Raji (cell line): Measurements from ENCODE around the gene MYBL2.

ENCODE experiments used
- POLR2A ChIP-seq: IDR thresholded peaks from 2 replicates; pipeline ENCODE4 v1.6.1; 2011; ENCODE audit warnings: low read depth, low read length, control low read depth; ENCODE audit not compliant: insufficient read depth

MYBL2 gene

DNA sequence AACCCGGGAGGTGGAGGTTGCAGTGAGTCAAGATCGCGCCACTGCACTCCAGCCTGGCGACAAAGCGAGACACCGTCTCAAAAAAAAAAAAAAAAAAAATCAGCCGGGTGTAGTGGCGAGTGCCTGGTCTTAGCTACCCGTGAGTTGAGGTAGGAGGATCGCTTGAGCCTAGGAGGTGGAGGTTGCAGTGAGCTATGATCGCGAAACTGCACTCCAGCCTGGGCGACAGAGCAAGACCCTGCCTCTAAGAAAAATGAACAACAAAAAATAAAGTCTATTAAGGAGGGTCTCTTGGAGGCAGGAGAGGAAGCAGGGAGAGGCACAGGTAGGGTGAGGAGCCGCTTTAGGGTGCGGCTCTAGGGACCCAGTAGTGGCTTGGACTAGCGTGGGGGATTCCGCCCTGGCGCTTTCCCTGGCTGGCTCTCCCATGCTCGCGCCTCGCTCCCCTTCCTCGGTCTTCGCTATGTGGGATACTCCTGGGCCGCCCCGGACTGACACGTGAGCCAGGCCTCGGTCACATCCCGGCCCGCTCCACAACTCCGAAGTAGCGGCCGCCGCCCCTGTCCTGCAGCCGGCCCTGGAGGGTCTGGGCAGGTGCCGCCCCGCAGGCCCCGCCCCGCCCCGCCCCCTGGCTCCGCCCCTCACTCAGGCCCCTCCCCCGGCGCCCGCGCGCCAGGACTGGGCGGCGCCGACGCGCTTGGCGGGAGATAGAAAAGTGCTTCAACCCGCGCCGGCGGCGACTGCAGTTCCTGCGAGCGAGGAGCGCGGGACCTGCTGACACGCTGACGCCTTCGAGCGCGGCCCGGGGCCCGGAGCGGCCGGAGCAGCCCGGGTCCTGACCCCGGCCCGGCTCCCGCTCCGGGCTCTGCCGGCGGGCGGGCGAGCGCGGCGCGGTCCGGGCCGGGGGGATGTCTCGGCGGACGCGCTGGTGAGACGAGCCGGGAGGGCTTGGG, at the start of gene MYBL2:
MYBL2 (plus strand) TSS at position 739 of the 953 bp plus-strand sequence; CDS start at position 909, 170 bp downstream.
- peak; percentile 80 for TF ChIP-seq POLR2A

DNA sequence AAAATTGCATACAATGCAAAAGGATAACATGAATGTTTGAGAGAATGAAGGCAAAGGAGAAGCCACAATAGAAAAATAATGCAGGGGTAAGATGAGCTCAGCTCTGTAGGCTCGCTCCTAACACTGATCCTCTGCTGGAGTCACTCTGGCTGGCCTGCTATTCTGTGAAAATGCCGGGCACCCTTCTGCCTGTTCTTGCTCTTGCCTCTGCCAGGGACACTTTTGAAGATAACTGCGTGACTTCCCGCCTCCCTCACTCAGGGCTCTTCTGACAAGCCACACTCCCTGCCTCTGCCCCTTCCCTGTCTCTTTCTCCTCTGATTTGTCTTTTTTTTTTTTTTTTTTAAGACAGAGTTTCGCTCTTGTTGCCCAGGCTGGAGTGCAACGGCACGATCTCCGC, 35.3 kb upstream of the MYBL2 start:
- no peak for TF ChIP-seq POLR2A

DNA sequence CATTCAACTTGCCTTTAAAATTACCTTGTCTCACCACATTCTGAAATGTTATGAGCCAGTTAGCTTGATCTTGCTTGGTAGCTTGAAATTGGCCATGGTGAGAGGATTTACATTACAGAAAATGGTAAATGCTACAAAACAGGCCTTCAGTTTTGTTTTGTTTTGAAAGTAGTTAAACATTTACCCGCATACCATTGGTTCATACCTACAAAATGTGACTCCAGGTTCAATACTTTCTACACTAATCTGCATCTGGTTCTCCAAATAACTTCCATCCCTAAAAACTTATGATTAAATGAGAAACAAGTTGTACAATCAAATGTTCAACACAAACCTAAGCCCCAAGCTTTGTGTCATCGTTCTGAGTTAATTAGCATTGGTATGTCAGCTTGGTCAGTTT, 30.5 kb upstream of the MYBL2 start:
- no peak for TF ChIP-seq POLR2A

DNA sequence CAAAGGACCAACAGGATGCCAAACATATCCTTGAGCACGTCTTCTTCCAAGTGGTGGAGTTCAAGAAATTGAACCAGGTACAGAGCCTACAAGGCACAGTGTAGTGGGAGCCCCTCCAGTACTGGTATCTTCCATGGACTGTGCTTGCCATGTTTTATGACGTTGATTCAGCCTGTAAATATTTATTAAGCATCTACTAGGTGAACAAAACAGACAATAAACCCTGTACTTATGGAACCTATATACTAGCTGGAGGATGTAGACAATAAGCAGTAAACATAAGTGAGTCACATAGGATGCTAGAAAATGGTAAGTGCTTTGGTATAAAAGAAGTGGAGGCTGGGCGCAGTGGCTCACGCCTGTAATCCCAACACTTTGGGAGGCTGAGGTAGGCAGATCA, 24.4 kb upstream of the MYBL2 start:
- TF ChIP-seq POLR2A: no peak

DNA sequence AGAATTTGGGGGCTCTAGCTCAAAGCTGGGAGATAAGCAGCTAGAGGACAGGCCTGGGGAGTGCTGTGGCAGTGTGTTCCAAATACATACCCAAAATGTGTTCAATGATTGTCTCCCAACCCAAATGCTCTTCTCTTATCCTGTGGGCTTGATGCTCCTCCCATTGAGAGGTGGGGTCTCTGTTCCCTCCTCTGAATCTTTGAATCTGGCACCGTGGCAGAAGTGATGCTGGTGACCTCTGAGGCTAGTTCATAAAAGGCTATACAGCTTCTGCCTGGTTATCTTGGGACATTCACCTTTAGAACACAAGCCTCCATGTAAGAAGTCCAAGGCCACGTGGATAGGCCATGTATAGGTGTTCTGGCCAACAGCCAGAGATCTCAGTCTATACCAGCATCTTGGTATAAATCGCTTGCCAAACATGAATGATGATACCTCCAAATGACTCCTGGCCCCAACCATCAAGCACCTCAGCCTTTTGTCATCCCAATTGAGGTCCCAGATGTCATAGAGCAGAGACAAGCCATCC, 15.9 kb upstream of the MYBL2 start:
- TF ChIP-seq POLR2A: no peak

DNA sequence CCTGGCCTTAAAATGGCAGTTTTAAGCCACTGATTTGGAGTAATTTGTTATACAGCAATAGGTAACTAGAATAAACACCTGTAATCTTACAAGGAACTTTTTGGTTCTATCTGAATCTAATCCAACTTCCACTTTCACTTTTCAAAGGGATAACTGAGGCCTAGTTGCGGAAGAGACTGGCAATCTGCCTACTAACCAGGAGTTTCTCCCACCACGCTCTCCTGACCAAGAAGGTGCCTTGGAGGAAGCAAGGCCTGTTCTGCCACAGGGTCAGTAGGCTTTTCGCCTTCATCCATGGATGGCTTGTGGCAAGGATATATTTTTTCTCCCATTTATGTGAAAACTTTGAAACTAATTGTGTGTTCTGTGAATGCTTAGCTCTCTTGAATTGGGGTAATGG, 12.9 kb upstream of the MYBL2 start:
- no peak for TF ChIP-seq POLR2A

DNA sequence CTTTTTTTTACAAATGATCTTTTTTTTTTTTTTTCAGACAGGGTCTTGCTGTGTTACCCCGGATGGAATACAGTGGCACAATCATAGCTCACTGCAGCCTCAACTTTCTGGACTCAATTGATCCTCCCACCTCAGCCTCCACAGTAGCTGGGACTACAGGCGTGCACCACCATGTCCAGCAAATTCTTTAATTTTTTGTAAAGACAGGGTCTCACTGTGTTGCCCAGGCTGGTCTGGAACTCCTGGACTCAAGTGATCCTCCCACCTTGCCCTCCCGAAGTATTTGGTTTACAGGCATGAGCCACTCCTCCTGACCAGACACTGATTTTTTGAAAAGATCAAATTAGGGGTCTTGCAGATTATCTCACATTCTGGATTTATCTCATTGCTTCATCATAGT, 11.0 kb upstream of the MYBL2 start:
- no peak for TF ChIP-seq POLR2A

DNA sequence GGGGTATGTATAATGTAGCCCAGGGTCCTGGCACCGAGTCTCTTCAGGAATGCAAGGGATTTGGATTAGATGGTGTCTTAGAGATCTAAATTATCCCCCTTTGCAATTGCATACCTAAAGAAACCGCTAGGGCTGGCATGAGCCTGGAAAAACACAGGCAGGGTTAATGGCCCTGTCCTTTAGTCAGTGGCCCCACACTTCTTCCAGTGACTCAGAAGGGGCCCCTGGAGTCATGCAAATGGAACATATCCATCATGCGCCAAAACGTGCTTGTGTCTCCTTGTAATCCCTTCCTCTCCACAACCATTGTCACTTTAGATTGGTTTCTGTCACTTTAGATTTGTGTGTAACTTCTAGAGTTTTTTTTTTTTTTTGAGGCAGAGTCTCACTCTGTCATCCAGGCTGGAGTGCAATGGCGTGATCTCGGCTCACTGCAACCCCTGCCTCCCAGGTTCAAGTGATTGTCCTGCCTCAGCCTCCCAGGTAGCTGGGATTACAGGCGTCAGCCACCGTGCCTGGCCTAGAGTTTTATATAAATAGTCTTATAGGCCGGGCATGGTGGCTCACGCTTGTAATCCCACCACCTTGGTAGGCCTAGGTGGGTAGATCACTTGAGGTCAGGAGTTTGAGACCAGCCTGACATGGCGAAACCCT, 8.7 kb upstream of the MYBL2 start:
- no peak for TF ChIP-seq POLR2A

DNA sequence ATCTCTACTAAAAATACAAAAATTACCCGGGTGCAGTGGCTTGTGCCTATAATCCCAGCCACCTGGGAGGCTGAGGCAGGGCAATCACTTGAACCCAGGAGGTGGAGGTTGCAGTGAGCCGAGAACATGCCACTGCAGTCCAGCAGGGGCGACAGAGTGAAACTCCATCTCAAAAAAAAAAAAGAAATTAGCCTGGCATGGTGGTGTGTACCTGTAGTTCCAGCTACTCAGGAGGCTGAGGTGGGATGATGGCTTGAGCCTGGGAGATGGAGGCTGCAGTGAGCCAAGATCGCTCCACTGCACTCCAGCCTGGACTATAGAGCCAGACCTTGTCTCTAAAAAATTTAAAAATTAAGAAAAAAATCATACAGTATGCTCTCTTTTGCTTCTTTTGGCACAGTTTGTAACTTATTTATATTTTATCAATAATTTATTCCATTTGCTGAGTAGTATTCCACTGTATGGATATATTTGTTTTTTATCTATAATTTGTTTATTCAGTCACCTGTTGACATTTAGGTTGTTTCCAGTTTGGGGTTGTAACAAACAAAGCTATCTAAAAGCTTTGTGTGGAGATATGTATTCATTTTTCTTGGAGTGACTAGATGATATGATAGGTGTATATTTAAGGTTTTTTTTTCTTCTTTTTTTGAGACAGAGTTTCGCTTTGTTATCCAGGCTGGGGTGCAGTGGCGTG, 8.0 kb upstream of the MYBL2 start:
- no peak for TF ChIP-seq POLR2A

DNA sequence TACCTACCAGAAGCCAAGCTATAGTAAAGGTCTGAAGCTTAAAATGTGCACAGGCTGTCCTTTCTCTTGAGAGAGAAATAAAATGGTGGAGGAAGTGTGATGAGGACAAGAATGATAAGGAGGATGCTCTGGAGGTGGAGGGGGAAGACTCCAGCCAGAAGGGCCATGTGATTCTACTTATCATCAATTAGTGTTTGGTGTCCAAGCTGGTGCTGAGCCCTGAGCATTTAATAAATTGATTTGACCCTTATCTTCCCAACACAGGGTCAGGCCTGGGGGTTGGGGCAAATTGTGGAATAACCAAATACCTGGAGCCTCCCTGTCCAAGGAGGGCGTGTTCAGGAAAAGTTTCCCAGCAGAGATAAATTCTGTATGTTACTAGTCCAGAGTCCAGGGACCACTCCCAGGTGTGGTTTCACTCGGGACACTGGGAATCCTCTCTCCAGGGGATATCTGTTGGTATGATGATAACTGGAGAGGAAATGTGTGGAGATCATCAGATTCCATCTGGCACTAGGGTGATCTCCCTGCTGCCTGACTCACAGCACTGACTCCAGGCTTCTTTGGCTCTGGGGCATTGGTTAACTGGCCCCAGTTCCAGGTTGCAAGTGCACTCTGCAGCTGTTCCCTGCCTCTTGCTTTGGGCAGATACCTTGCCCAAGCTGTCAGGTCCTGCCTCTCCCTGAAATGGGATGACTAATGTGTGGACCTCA, 3.8 kb upstream of the MYBL2 start:
- TF ChIP-seq POLR2A: no peak

DNA sequence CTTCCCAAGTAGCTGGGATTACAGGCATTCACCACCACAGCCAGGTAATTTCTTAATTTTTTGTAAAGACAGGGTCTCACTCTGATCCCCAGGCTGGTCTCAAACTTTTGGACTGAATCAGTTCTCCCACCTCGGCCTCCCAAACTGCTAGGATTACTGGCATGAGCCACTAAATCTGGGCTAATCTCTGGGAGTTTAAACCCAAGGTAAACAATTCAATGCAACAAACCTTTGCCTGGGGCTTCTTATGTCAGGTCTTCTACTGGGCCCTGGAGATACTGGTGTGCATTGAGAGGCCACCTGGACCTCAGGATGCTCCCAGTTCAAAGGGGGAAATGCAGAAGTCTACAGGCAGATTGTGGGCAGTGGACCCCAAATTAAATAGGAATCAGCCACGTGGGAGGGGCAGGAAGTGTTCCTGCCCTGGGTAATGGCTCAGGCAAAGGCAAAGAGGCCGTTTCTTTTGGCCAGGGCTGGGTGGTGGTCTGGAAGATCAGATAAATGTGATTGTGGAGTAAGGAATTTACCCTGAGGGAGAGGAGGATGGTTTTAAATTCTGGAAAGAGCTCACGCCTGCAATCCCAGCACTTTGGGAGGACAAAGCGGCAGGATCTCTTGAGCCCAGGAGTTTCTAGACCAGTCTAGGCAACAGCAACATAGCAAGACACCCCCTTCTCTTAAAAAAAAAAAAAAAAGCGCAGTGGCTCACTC, 1.3 kb upstream of the MYBL2 start:
- no peak for TF ChIP-seq POLR2A

DNA sequence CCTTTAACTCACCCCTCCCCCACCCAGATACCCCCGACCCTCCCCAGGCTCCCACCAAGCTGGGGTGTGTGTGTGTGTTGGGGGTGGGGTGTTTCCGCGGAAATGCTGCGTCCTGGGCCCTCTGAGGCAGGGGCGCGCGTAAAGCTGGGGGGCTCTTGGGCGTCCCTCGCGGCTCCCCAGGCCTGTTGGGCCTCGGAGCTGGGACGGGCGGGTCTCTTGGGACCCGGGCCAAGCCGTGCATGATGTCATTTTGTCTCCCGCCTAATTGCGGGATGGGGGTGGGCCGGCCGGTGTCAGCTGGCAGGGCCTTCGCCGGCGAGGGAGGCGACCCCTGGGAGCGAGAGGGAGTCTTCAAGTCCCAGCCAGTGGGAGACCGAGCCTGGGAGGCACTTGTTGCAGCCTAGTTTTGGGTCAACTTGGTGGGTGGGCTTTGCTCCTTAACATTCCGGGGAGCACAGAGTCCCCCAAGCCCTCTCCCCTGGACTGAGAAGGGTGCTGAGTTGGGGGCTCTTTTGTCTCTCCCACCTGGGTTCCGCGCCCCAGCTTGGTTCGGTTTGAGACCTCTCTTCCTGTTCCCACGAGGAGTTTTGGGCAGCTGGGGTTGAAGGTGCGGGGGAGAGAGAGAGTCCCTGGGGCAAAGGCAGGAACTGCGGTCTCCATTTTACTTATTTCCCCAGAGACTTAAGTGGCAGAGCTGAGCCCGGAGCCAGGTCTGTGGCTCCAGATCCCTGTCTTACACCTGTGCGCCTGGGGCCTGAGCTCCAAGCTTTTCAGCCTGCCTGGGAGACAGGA, 623 bp downstream of the MYBL2 start:
- TF ChIP-seq POLR2A: no peak

DNA sequence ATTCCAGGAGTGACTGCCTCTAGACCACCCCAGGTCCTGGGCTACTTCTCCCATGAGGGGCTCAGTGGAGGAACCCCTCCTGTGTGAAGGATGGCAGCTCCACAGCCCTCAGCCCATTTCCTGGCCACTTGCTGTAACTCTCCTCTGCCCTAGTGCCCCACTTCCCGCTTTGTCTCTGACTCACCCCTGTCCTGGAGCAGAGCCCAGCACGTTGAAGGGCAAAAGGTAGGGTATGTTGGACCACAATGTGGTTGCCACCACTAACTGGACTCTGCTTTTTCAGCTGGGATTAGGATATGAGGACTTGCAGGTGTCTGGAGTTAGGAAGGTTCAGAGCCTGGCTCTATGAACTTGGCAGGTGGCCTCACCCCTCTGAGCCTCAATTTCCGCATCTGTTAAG, 2.4 kb downstream of the MYBL2 start:
- no peak for TF ChIP-seq POLR2A
